GM18909 (cell line): ENCODE results near the gene CCT7.
"Not testable (repeated sequence)": the region's sequence is repeated elsewhere in the genome, so short reads cannot be mapped to it uniquely, and the experiment has no call there.

ENCODE experiments used
- ATAC-seq: cut with Tn5 transposase; IDR thresholded peaks from one replicate; pipeline ENCODE4 v1.9.1; 2021; ENCODE audit warnings: mild to moderate bottlenecking; ENCODE audit not compliant: unreplicated experiment, poor library complexity

CCT7 gene

DNA sequence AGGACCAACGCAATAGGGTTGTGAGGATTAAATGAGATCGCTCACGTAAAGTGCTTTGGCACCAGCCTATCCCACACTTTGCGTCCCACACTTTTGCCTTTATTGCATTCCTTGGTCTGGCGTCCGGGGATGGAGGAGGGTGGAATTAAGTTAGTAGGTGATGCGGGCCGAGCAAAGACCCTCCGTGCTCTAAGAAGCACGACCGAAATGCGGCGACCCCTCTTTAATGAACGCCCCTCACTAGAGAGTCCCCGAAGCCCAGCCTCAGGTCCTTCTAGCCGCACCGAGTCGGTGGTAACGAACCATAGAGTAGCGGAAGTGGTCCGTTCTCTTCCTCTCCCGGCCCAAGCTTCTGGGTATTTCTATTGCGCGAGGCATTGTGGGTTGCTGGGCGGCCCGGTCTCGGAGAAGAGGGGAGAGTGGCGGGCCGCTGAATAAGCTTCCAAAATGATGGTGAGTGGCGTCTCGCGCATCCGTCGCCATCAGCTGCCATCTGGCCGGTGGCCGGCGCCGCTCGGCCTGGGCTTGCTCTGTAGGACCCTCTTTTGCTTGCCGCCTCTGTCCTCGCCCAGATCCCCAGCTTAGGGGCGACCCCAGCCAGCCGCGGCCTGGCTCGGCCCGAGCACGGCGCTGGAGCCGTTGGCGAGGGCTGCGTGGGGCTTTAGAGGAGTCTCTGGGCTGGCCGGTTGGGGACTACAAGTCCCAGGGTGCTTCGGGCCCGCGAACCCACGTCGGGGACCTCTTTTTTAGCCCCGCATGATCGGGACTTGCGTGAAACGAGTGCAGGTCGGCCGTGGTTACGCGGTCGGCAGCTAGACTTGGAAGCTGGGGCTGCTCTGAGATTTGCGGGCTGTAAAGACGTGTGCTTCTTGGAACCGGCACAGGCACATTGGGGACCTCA lies at the start of gene CCT7:
Gene CCT7, plus strand, starts transcription at position 377 of the 901 bp plus-strand sequence. Its CDS starts 71 bp downstream, at position 448.
- peak; percentile 66 for ATAC-seq

DNA sequence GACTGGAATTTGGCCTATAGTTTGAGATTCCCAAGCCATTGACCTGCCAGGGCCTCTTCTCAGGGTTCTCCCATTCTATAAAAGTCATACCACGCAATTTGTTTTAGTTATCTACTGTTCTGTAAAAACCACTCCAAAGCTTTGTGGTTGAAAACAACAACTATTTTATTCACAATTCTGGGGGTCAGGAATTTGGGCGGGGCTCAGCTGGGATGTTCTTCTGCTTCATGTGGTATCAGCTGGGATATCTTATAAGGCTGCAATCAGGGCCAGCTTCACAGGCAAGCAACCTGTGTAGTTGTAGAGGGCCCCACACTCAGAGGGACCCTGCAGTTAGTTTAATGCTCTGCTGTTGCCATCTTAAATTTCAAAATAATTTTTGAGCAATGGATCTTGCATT lies 48.1 kb upstream of the CCT7 start:
- no peak for ATAC-seq

GRCh38 chr2:73187549-73187948 lies 46.6 kb upstream of the CCT7 start:
- no peak for ATAC-seq

GRCh38 chr2:73197579-73197978 lies 36.5 kb upstream of the CCT7 start:
- no peak for ATAC-seq

GRCh38 chr2:73200281-73200680 lies 33.8 kb upstream of the CCT7 start:
- ATAC-seq: not testable (repeated sequence)

DNA sequence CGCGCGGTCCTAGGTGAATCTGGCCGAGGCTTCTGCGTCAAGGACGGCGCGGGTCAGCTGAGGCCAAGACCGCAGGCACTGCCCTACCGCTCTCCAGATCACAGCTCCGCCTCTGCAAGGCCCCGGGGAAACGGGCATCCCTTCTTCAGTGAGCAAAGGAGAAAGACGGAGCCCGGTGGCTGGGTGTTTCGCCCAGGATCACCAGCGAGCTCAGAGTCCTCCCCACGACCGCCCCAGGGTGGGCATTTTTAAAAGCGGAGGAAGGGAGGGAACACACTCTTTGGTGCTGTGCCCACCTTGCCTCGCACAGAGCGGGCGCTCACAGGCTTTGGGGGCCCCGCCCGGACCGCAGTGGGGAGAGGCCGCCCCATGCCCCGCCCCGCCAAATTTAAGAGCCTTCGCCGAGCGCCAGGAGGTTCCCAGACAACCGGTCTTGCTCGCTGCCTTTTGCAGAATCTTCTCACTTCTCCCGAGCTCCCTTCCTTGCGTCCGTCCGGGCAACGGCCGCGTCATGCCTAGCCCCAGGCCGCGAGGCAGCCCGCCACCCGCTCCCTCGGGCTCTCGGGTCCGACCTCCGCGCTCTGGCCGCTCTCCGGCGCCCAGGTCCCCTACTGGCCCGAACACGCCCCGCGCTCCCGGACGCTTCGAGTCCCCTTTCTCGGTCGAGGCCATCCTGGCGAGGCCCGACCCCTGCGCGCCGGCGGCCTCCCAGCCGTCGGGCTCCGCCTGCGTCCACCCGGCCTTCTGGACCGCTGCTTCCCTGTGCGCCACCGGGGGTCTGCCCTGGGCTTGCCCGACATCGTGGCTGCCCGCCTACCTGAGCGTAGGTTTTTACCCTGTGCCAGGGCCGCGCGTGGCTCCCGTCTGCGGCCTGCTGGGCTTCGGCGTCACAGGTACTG lies 31.7 kb upstream of the CCT7 start, which contains the start of gene NOTO:
Gene NOTO, plus strand, starts transcription at position 419 of the 899 bp plus-strand sequence. Its CDS starts 93 bp downstream, at position 512.
- no peak for ATAC-seq

DNA sequence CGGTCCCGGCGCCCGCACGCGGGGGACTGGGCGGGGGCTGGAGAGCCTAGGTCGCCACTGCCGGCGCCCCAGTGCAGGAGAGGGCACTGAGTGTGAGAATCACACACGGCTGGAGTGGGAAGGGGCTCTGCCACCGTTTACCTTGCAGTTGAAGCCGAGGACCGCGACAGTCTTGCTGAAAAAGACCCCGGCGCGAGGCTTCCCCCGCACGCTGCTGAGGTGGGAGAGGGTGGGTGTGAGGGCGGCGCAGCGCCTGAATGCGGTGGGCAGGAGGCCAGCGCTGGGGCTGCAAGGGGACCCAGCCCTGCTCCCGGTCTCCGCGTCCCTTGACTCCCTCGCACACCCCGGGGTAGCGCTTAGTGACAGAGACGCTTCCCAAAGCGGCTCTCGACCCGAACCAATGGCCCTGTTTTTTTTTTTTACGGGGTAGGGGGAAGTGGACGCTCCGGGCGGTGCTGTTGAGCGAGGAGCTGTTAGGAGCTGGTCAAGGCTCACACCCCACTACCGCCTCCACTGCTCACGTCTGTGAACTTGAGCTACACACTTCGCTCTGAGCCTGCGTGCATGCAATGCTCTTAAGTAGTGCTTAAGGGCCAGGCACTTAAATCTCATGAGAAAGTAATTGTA lies 30.9 kb upstream of the CCT7 start:
- no peak for ATAC-seq

DNA sequence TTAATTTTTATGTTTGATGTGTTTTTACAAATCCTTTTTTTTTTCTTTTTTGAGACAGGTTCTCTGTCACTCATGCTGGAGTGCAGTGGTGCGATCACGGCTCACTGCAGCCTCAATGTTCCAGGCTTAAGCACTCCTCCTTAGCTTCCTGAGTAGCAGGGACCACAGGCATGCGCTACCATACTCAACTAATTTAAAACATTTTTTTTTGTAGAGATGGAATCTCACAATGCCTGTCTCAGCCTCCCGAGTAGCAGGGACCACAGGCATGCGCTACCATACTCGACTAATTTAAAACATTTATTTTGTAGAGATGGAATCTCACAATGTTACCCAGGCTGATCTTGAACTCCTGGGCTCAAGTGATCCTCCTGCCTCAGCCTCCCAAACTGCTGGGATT lies 28.5 kb upstream of the CCT7 start:
- ATAC-seq: no peak

GRCh38 chr2:73208258-73208657 lies 25.9 kb upstream of the CCT7 start:
- ATAC-seq: no peak

DNA sequence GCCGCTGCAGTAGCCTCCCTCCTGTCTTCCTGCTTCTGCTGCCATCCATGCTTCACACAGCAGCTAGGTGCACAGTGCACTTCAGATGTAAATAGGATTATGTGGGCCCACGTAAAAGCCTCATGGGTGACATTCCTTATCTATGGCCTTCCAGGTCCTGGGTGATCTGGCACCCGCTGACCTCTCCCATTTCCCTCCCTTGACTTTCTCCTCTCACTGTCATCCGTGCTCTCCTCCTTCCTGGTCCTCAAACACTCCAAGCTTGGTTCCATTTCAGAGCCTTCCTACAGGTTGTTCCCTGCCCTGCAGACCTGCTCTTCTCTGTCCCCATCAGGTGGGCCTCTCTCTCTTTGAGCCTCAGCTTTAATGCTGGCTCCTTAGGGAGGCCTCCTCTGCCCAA lies 24.1 kb upstream of the CCT7 start:
- ATAC-seq: no peak

DNA sequence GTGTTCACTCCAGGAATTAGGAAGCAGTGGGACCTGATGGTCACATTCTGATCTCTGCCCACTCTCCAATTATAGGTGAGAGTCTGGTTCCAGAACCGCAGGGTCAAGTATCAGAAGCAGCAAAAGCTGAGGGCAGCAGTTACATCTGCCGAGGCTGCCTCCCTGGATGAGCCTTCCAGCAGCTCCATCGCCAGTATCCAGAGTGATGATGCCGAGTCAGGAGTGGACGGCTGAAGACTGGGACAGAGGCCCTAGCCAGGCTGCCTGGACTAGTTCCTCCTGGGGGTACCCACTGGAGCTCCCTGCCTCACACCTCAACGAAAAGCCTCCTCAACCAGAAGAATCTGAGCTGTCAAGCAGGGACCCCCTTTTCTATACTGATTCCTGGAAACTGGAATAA lies 23.4 kb upstream of the CCT7 start:
- no peak for ATAC-seq

- ATAC-seq: no peak
Measured at GRCh38 chr2:73212098-73212447, 22.0 kb upstream of the CCT7 start.

DNA sequence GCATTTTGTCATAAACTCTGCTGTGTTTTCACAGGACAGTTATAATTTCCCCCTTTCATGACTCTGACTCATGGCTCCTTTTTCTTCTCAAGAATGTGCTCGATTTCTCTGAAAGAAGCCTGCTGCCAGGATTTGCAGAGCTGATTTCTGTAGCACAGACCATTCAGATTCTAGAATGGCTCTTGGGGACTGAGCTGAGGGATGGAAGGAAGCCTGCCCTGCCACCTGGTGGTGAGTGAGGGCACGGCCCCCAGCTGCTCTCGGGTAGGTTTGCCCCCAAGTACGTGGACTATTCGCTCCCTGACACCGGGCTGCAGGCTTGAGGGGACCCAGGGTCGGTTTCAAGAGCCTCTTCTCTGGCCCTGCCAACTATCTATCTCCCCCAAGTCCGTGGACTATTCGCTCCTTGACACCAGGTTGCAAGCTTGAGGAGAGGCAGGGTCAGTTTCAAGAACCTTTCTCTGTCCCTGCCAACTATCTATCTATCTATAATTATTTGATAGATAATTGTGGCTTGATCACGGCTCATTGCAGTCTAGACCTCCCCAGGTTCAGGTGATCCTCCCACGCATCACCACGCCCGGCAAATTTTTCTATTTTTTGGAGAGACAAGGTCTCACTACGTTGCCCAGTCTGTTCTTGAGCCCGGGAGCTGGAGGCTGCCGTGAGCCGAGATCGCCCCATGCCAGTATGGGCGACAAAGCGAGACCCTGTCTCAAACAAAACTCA lies 21.5 kb upstream of the CCT7 start:
- ATAC-seq: peak; percentile 72

- peak; percentile 94 for ATAC-seq
Measured at GRCh38 chr2:73214120-73215035, 19.7 kb upstream of the CCT7 start, which contains the start of gene SMYD5. SMYD5 (plus strand) TSS chr2:73214245; CDS start chr2:73214267, 22 bp downstream.

GRCh38 chr2:73215254-73215653 lies 18.9 kb upstream of the CCT7 start:
- no peak for ATAC-seq

DNA sequence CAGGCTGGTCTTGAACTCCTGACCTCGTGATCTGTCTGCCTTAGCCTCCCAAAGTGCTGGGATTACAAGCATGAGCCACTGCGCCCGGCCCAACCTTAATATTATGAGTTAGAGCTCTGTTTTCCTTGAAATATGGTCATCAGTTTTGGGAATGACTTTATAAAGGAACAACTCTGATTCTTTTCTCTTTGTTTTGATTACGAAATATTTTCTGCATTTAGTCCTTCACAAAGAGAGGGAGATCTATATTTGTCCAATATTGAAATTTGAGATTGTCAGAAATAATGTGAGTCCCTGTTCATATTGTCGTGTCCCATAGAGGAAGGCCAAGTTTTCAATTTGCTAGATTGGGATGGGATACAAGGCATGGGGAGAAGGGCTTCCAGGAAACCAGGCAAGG lies 16.9 kb upstream of the CCT7 start:
- no peak for ATAC-seq

DNA sequence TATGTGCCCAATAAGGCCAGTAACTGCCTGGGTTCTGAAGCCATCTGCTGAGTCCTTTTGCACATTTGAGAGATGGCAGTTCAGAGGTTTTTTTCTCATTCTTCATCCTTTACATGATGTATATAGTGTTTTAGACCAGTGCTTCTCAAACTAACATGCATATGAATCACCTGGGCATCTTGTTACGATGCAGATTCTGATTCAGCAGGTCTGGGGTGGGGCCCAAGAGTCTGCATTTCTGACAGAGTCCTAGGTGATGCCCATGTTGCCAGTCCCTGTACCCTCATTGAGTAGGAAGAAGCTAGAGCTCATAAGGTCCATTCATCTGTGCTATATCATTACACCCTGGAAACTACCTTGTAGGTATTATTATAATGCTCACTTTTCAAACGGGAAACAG lies 16.3 kb upstream of the CCT7 start:
- no peak for ATAC-seq

DNA sequence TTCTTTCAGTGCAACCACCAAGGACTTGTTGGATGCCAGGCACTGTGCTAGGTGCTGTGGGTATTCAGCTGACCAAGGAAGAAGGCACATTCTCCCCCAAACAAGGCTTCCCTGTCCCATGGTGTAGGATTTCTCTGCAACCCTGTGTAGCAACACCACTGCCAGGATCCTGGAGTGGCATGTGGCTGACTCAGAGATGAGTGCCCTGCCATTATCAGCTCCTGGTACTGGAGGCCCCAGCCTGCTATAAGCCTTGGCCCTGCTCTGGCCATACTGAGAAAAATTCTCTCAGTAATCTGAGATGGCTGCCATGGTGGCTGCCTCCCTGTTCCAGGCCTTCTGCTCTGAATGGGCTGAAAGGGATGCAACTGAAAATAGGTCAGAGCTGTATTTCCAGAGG lies 15.8 kb upstream of the CCT7 start:
- ATAC-seq: no peak

- ATAC-seq: no peak
Measured at GRCh38 chr2:73223821-73224220, 10.3 kb upstream of the CCT7 start.
